Brain microvascular endothelial cell (primary cell): ENCODE measurements around the gene CLECL1.

Experiments
- DNase-seq: peaks from one replicate; pipeline ENCODE4 v3.0.0-alpha.2; 2020
- H3K27ac ChIP-seq: fragments of 250-450 bp; sonication (Bioruptor Pico); 2 replicates; pipeline ENCODE4 v1.5.1; 2020; ENCODE audit warnings: mild to moderate bottlenecking, moderate library complexity
- H3K27me3 ChIP-seq: fragments of 250-450 bp; sonication (Bioruptor Pico); replicated peaks from 2 replicates; pipeline ENCODE4 v1.5.1; 2020; ENCODE audit warnings: mild to moderate bottlenecking
- H3K36me3 ChIP-seq: fragments of 250-450 bp; sonication (Bioruptor Pico); replicated peaks from 2 replicates; pipeline ENCODE4 v1.5.1; 2020; ENCODE audit warnings: mild to moderate bottlenecking
- H3K4me3 ChIP-seq: 2 replicates; pipeline ENCODE4 v1.5.1; 2011; ENCODE audit warnings: low read depth, mild to moderate bottlenecking, control low read depth, low read length, moderate library complexity
- CTCF ChIP-seq: IDR thresholded peaks from 2 replicates; pipeline ENCODE4 v1.5.1; 2011; ENCODE audit warnings: low read depth, mild to moderate bottlenecking, moderate library complexity, low read length, control low read depth, inconsistent platforms; ENCODE audit errors: missing control alignments
- in situ Hi-C: cut with HindIII; loops from 2 replicates; pipeline ENCODE4 v1.10.0; 2017; ENCODE audit warnings: low sequenced_read_pairs, low pct_ligation_motif_present

The CLECL1 gene

GRCh38 chr12:9731393-9731792 lies 1.5 kb downstream of the CLECL1 start:
- Histone ChIP-seq H3K27me3 (no peaks in the 10 kb centered on the region), H3K27ac (no peak overlapping the region), H3K4me3 (no peak overlapping the region), H3K36me3 (no peaks in the 10 kb centered on the region)
- TF ChIP-seq CTCF = no peak
- in situ Hi-C loops = no loop called here
- DNase-seq = no peak

GRCh38 chr12:9730591-9730990 lies 2.3 kb downstream of the CLECL1 start:
- Histone ChIP-seq H3K27ac (no peak overlapping the region), H3K27me3 (no peaks in the 10 kb centered on the region), H3K4me3 (no peak overlapping the region), H3K36me3 (no peaks in the 10 kb centered on the region)
- no peak for DNase-seq
- in situ Hi-C loops = no loop called here
- no peak for TF ChIP-seq CTCF

GRCh38 chr12:9730011-9730410 lies 2.9 kb downstream of the CLECL1 start:
- Histone ChIP-seq H3K36me3 (no peaks in the 10 kb centered on the region), H3K27ac (no peak overlapping the region), H3K27me3 (no peaks in the 10 kb centered on the region), H3K4me3 (no peak overlapping the region)
- TF ChIP-seq CTCF = no peak
- no peak for DNase-seq
- in situ Hi-C loops = no loop called here

GRCh38 chr12:9729082-9729481 lies 3.8 kb downstream of the CLECL1 start:
- in situ Hi-C loops = no loop called here

GRCh38 chr12:9727813-9728212 lies 5.1 kb downstream of the CLECL1 start:
- no peaks in the 10 kb centered on the region for H3K36me3 ChIP-seq
- H3K27ac ChIP-seq = no peak overlapping the region
- DNase-seq = no peak
- in situ Hi-C loops = no loop called here
- H3K4me3 ChIP-seq = no peak overlapping the region
- no peak for TF ChIP-seq CTCF
- no peaks in the 10 kb centered on the region for H3K27me3 ChIP-seq

More at GRCh38 chr12:9729082-9729481, 3.8 kb downstream of the CLECL1 start:
- Histone ChIP-seq H3K4me3 (no peak overlapping the region), H3K27me3 (no peaks in the 10 kb centered on the region), H3K36me3 (no peaks in the 10 kb centered on the region), H3K27ac (no peak overlapping the region)
- no peak for DNase-seq
- TF ChIP-seq CTCF = no peak

GRCh38 chr12:9725213-9725870 lies 7.6 kb downstream of the CLECL1 start:
- no peak for DNase-seq
- Histone ChIP-seq H3K36me3 (no peaks in the 10 kb centered on the region), H3K4me3 (no peak overlapping the region), H3K27ac (no peak overlapping the region), H3K27me3 (no peaks in the 10 kb centered on the region)
- TF ChIP-seq CTCF = no peak
- in situ Hi-C loops = no loop called here
